HG03139 (cell line): ENCODE measurements around the gene LGSN.
"Not testable (repeated sequence)": the region's sequence is repeated elsewhere in the genome, so short reads cannot be mapped to it uniquely, and the experiment has no call there.

Source experiments
- ATAC-seq: cut with Tn5 transposase; IDR thresholded peaks from one replicate; pipeline ENCODE4 v1.9.1; 2021; ENCODE audit not compliant: unreplicated experiment

LGSN gene

GRCh38 chr6:63319939-63320338, at the start of gene LGSN:
Gene LGSN, minus strand, starts transcription at chr6:63319983. Its CDS starts 40 bp downstream, at chr6:63319943.
- no peak for ATAC-seq

DNA sequence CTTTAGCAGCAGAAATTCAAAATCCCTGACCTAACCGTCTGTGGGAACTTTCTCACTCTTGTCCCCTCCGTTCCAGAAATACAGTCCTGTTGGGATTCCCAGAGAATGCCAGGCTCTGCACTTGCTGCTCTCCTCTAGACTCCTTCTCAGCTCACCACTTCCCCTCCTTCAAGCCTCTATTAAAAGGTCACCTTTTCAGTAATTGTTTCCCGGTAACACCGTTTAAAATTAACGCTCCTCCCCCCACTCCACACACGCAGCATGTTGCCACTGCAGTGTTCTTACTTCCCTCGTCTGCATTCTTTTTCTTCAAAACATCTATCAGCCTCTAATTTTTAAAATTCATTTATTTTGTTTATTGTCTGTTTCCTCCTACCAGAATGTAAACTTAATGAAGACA, 48.6 kb upstream of the LGSN start:
- no peak for ATAC-seq

DNA sequence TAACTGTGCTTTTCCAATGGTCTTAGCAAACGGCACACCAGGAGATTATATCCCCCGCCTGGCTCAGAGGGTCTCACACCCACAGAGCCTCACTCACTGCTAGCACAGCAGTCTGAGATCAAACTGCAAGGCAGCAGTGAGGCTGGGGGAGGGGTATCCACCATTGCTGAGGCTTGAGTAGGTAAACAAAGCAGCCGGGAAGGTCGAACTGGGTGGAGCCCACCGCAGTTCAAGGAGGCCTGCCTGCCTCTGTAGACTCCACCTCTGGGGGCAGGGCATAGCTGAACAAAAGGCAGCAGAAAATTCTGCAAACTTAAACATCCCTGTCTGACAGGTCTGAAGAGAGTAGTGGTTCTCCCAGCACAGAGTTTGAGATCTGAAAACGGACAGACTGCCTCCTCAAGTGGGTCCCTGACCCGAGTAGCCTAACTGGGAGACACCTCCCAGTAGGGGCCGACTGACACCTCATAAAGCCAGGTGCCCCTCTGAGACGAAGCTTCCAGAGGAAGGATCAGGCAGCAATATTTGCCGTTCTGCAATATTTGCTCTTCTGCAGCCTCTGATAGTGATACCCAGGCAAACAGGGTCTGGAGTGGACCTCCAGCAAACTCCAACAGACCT, 42.8 kb upstream of the LGSN start:
- ATAC-seq, result not testable (repeated sequence)

GRCh38 chr6:63357384-63357783, 37.6 kb upstream of the LGSN start:
- not testable (repeated sequence) for ATAC-seq

DNA sequence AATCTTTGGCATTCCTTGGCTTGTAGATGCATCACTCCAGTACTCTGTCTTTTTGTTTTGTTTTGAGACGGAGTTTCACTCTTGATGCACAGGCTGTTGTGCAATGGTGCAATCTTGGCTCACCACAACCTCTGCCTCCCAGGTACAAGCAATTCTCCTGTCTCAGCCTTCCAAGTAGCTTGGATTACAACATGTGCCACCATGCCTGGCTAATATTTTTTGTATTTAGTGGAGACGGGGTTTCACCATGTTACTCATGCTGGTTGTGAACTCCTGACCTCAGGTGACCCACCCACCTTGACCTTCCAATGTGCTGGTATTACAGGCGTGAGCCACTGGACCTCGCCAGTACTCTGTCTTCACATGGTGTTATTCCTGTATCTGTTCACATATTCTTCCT, 35.8 kb upstream of the LGSN start:
- no peak for ATAC-seq

GRCh38 chr6:63353286-63353630, 33.5 kb upstream of the LGSN start:
- no peak for ATAC-seq

DNA sequence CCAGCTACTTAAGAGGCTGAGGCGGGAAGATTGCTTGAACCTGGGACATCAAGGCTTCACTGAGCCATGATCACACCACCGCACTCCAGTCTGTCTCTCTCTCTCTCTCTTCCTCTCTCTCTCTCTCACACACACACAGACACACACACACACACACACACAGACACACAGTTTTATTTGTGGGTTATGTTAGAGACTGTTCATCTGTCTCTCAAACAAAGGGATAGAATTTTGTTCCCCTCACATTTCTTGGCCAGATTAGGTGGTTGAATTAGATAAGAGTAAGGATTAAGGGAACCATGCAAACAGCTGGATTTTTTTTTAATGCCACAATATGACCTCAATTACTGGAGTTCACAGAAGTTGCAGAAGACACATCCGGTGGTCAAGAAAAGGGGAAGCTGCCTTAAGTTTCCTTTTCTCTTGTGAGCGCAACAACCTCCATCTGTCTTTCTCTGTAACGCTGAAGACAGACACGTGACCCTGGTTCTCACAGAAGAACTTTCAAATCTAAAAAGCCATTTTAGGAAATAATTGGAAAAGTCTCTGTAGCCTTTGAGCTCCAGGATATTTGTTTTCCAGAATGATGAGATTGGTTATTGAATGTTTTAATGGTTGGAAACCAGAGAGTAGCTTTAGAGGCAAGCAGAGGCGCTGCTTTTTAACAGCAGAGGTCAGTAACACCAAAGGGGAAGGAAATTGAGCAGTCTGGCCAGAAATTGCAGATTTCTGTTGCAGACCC, 32.9 kb upstream of the LGSN start:
- peak; percentile 83 for ATAC-seq

- ATAC-seq, result peak; percentile 30
Observed at GRCh38 chr6:63352069-63352543, 32.3 kb upstream of the LGSN start.

DNA sequence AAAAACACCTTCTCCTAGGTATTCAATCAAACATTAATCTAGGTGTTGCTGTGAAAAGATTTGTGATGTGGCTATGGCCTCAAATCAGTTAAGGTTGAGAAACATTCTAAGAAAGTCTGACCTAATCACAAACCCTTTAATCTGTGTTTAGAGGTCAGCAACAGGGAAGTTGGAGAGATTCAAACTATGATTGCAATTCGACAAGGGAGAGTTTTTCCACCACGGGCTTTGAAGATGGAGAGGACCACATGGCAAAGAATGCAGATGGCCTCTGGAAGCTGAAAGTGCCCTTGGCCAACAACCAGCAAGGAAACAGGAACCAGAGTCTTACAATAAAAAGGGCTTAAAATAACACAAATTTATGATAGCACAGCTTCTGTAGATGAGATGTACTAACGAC, 29.6 kb upstream of the LGSN start:
- ATAC-seq, result no peak

GRCh38 chr6:63348836-63349235, 29.1 kb upstream of the LGSN start:
- no peak for ATAC-seq

DNA sequence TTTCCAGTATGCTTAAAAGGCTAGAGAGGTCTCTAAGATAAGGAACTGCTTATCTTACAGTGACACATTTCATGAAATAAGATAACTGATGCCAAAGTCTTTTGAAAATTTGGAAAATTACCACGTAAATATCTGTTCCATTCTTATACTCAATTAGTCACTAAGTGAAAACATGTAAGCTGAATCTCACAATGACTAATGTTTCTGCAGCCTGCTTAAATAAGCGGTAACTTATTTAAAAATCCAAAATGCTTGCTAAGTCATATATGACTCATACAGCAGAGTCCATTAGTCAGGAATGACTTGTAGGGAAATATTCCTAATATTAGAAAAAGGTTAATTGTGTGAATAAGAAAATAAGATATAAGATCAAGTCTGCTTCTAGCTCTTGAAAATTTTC, 27.8 kb upstream of the LGSN start:
- ATAC-seq, result no peak

GRCh38 chr6:63346217-63346835, 26.5 kb upstream of the LGSN start:
- no peak for ATAC-seq

GRCh38 chr6:63340351-63340750, 20.6 kb upstream of the LGSN start:
- ATAC-seq, result no peak

DNA sequence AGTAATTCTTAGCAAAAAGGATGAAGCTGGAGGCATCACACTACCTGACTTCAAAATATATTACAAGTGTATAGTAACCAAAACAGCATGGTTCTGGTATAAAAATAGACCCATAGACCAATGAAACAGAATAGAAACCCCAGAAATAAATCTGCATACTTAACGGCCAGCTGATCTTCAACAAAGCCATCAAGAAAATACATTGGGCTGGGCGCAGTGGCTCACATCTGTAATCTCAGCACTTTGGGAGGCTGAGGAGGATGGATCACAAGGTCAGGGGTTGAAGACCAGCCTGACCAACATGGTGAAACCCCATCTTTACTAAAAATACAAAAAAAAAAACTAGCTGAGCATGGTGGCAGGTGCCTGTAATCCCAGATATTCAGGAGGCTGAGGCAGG, 14.9 kb upstream of the LGSN start:
- not testable (repeated sequence) for ATAC-seq

DNA sequence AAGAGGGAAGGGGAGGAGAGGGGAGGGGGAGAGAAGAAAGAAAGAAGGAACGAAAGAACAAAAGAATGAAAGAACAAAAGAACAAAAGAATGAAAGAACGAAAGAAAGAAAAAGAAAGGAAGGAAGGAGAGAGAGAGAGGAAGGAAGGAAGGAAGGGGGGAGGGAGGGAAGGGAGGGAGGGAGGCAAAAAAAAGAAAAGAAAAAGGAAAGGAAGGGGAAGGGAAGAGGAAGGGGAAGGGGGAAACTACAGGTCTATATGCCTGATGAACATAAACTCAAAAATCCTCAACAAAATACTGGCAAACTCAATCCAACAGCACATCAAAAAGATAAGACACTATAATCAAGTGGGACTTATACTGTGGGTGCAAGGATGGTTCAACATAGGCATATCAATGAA, 13.7 kb upstream of the LGSN start:
- ATAC-seq, result no peak

DNA sequence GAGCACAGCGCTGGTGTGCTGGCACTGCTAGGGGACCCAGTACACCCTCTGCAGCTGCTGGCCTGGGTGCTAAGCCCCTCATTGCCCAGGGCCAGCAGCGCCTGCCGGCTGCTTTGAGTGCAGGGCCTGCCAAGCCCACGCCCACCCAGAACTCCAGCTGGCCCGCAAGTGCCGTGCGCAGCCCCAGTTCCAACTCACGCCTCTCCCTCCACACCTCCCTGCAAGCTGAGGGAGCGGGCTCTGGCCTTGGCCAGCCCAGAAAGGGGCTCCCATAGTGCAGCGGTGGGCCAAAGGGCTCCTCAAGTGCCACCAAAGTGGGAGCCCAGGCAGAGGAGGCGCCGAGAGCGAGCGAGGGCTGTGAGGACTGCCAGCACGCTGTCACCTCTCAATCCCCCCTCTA, 6.8 kb upstream of the LGSN start:
- not testable (repeated sequence) for ATAC-seq

- ATAC-seq, result no peak
Observed at GRCh38 chr6:63322981-63323380, 3.2 kb upstream of the LGSN start.

- no peak for ATAC-seq
Observed at GRCh38 chr6:63321821-63322220, 2.0 kb upstream of the LGSN start.

- ATAC-seq, result no peak
Observed at GRCh38 chr6:63317641-63318040, 2.1 kb downstream of the LGSN start.

DNA sequence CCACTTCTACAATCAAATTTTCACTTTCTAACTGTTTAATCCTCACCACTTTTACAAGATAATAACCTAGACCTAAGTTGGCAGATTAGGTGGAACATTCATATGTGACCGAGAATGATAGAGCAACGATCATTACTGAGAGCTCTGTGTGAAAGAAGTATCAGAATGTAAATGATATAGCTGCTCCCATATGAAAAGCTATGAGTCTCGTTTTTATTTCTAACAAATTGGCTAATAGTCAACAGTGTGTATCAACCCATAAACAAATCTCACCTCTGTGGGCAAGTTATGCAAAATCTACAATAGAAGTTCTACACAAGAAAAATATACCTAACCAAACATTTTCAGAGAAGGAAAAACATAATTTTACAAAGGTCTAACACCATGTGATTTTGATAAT, 3.7 kb downstream of the LGSN start:
- ATAC-seq, result no peak

GRCh38 chr6:63313111-63313510, 6.7 kb downstream of the LGSN start:
- ATAC-seq, result no peak

GRCh38 chr6:63307581-63308246, 12.1 kb downstream of the LGSN start:
- ATAC-seq, result peak; percentile 80
